IPS-18a (cell line): ENCODE measurements around the gene BCO2.

Source experiments
- H3K27ac ChIP-seq: one replicate; pipeline ENCODE4 v1.5.1; 2013; ENCODE audit warnings: low read length
- H3K27me3 ChIP-seq: one replicate; pipeline ENCODE4 v1.6.1; 2013; ENCODE audit warnings: mild to moderate bottlenecking, low read length; ENCODE audit not compliant: control insufficient read depth, insufficient read depth
- H3K36me3 ChIP-seq: one replicate; pipeline ENCODE4 v1.6.1; 2013; ENCODE audit warnings: low read depth, low read length; ENCODE audit not compliant: control insufficient read depth
- H3K4me1 ChIP-seq: one replicate; pipeline ENCODE4 v1.6.1; 2013; ENCODE audit warnings: low read depth, low read length; ENCODE audit not compliant: control insufficient read depth
- H3K4me3 ChIP-seq: one replicate; pipeline ENCODE4 v1.5.1; 2013; ENCODE audit warnings: low read length
- H3K9ac ChIP-seq: one replicate; pipeline ENCODE4 v1.6.1; 2013; ENCODE audit warnings: mild to moderate bottlenecking, low read length, moderate library complexity
- H3K9me3 ChIP-seq: one replicate; pipeline ENCODE4 v1.6.1; 2013; ENCODE audit warnings: low read depth, low read length; ENCODE audit not compliant: control insufficient read depth

BCO2 gene

GRCh38 chr11:112231952-112232351, 56.6 kb downstream of the BCO2 start:
- Histone ChIP-seq H3K9ac (no peak overlapping the region), H3K4me1 (peaks cover 4% of the 10 kb centered on the region), H3K9me3 (no peaks in the 10 kb centered on the region), H3K36me3 (peaks cover 42% of the 10 kb centered on the region), H3K4me3 (no peak overlapping the region), H3K27me3 (no peaks in the 10 kb centered on the region), H3K27ac (no peak overlapping the region)

- no peaks in the 10 kb centered on the region for H3K4me1 ChIP-seq
- no peak overlapping the region for H3K27ac ChIP-seq
- no peak overlapping the region for H3K9ac ChIP-seq
- no peak overlapping the region for H3K4me3 ChIP-seq
- H3K36me3 ChIP-seq, result peaks cover 37% of the 10 kb centered on the region
- H3K9me3 ChIP-seq, result no peaks in the 10 kb centered on the region
- no peaks in the 10 kb centered on the region for H3K27me3 ChIP-seq
Observed at GRCh38 chr11:112235750-112236390, 60.6 kb downstream of the BCO2 start.

- no peaks in the 10 kb centered on the region for H3K4me1 ChIP-seq
- no peaks in the 10 kb centered on the region for H3K27me3 ChIP-seq
- no peak overlapping the region for H3K4me3 ChIP-seq
- no peak overlapping the region for H3K27ac ChIP-seq
- no peaks in the 10 kb centered on the region for H3K9me3 ChIP-seq
- H3K9ac ChIP-seq, result no peak overlapping the region
- H3K36me3 ChIP-seq, result peaks cover 31% of the 10 kb centered on the region
Observed at GRCh38 chr11:112237451-112237850, 62.1 kb downstream of the BCO2 start.

- H3K4me1 ChIP-seq, result no peaks in the 10 kb centered on the region
- H3K9me3 ChIP-seq, result no peaks in the 10 kb centered on the region
- H3K9ac ChIP-seq, result no peak overlapping the region
- H3K27ac ChIP-seq, result no peak overlapping the region
- no peak overlapping the region for H3K4me3 ChIP-seq
- no peaks in the 10 kb centered on the region for H3K27me3 ChIP-seq
- peaks cover 28% of the 10 kb centered on the region for H3K36me3 ChIP-seq
Observed at GRCh38 chr11:112238041-112238440, 62.7 kb downstream of the BCO2 start.

GRCh38 chr11:112241486-112241885, 66.2 kb downstream of the BCO2 start:
- Histone ChIP-seq H3K4me1 (no peaks in the 10 kb centered on the region), H3K4me3 (no peak overlapping the region), H3K27me3 (no peaks in the 10 kb centered on the region), H3K9ac (no peak overlapping the region), H3K9me3 (no peaks in the 10 kb centered on the region), H3K36me3 (peaks cover 15% of the 10 kb centered on the region), H3K27ac (no peak overlapping the region)

GRCh38 chr11:112247201-112247600, 71.9 kb downstream of the BCO2 start:
- no peaks in the 10 kb centered on the region for H3K27me3 ChIP-seq
- no peaks in the 10 kb centered on the region for H3K9me3 ChIP-seq
- no peak overlapping the region for H3K27ac ChIP-seq
- no peaks in the 10 kb centered on the region for H3K36me3 ChIP-seq
- no peaks in the 10 kb centered on the region for H3K4me1 ChIP-seq
- H3K4me3 ChIP-seq, result no peak overlapping the region
- no peak overlapping the region for H3K9ac ChIP-seq

- no peaks in the 10 kb centered on the region for H3K27me3 ChIP-seq
- no peak overlapping the region for H3K27ac ChIP-seq
- H3K4me1 ChIP-seq, result no peaks in the 10 kb centered on the region
Observed at GRCh38 chr11:112248201-112248600, 72.9 kb downstream of the BCO2 start.

GRCh38 chr11:112249871-112250610, 74.7 kb downstream of the BCO2 start:
- Histone ChIP-seq H3K27ac (no peak overlapping the region), H3K9me3 (no peaks in the 10 kb centered on the region), H3K27me3 (no peaks in the 10 kb centered on the region), H3K4me3 (no peak overlapping the region), H3K4me1 (no peaks in the 10 kb centered on the region), H3K9ac (no peak overlapping the region), H3K36me3 (no peaks in the 10 kb centered on the region)

More at GRCh38 chr11:112248201-112248600, 72.9 kb downstream of the BCO2 start:
- H3K9ac ChIP-seq, result no peak overlapping the region
- H3K36me3 ChIP-seq, result no peaks in the 10 kb centered on the region
- H3K4me3 ChIP-seq, result no peak overlapping the region
- H3K9me3 ChIP-seq, result no peaks in the 10 kb centered on the region

- no peaks in the 10 kb centered on the region for H3K4me1 ChIP-seq
- no peaks in the 10 kb centered on the region for H3K27me3 ChIP-seq
- no peak overlapping the region for H3K9ac ChIP-seq
- no peak overlapping the region for H3K4me3 ChIP-seq
- H3K27ac ChIP-seq, result no peak overlapping the region
- H3K9me3 ChIP-seq, result no peaks in the 10 kb centered on the region
- H3K36me3 ChIP-seq, result no peaks in the 10 kb centered on the region
Observed at GRCh38 chr11:112253605-112254242, 78.4 kb downstream of the BCO2 start.

- H3K27me3 ChIP-seq, result no peaks in the 10 kb centered on the region
- H3K9me3 ChIP-seq, result no peaks in the 10 kb centered on the region
- H3K27ac ChIP-seq, result no peak overlapping the region
- H3K4me3 ChIP-seq, result no peak overlapping the region
- H3K36me3 ChIP-seq, result no peaks in the 10 kb centered on the region
- no peak overlapping the region for H3K9ac ChIP-seq
- H3K4me1 ChIP-seq, result no peaks in the 10 kb centered on the region
Observed at GRCh38 chr11:112255067-112255720, 79.9 kb downstream of the BCO2 start.

- H3K4me1 ChIP-seq, result no peaks in the 10 kb centered on the region
- H3K4me3 ChIP-seq, result no peak within 1 kb of the TSS
- no peak within 1 kb of the TSS for H3K9ac ChIP-seq
- no peaks in the 10 kb centered on the region for H3K9me3 ChIP-seq
- H3K27ac ChIP-seq, result no peak within 1 kb of the TSS
- no peaks in the 10 kb centered on the region for H3K36me3 ChIP-seq
- H3K27me3 ChIP-seq, result no peaks in the 10 kb centered on the region
Observed at GRCh38 chr11:112260490-112260889, 85.2 kb downstream of the BCO2 start, which contains the start of gene PLET1. Gene PLET1 (minus strand): TSS chr11:112260860. CDS start chr11:112260589, 271 bp downstream.
